ENCODE measurements around the gene NEU4. TPM values are rescaled to one million over a fixed set of nuclear protein-coding genes. Genes with fewer than 3 reads are reported as not detected.
A peak's percentile ranks its signal among the peaks of the same experiment; 100 is the strongest.
"Not testable (repeated sequence)": the region's sequence is repeated elsewhere in the genome, so short reads cannot be mapped to it uniquely, and the experiment has no call there.

NEU4 gene
- total and polyA plus RNA-seq, 2 donors (not counting 1 experiment from before 2014, with no cell fraction given): not detected

DNA sequence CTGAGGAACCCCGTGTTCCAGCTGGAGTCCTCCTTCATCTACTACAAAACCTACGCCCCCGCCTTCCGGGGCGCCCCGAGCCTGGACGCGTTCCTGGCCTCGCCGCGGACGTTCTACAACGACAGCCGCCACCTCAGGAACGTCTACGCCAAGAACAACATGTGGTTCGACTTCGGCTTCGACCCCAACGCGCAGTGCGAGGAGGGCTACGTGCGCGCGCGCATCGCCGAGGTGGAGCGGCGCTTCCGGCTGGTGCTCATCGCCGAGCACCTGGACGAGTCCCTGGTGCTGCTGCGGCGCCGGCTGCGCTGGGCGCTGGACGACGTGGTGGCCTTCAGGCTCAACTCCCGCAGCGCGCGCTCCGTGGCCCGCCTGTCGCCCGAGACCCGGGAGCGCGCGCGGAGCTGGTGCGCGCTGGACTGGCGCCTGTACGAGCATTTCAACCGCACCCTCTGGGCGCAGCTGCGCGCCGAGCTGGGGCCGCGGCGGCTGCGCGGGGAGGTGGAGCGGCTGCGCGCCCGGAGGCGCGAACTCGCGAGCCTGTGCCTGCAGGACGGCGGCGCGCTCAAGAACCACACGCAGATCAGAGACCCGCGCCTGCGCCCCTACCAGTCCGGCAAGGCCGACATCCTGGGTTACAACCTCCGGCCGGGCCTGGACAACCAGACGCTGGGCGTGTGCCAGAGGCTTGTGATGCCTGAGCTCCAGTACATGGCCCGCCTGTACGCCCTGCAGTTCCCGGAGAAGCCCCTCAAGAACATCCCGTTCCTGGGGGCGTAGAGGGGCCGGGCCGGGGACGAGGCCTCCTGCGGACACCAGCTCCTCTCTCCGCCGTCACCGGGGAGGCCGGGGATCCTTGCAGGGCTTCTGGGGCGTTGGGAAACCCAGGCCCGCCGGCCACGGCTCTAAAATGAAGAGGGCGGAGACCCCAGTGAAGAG, 5.3 kb upstream of the NEU4 start:
- H3K27ac ChIP-seq (ENCODE audit: insufficient read depth, low read length): no peak overlapping the region
- no peaks in the 10 kb centered on the region for H3K9me3 ChIP-seq (ENCODE audit: control insufficient read depth, insufficient read depth, low read depth, low read length)
- H4K20me1 ChIP-seq (ENCODE audit: control insufficient read depth, extremely low read depth, insufficient read depth, low read length): no peaks in the 10 kb centered on the region
- peak overlapping the region; percentile 30 for H2AFZ ChIP-seq (ENCODE audit: low read length)
- H3K36me3 ChIP-seq (ENCODE audit: control insufficient read depth, insufficient read depth, low read length): no peaks in the 10 kb centered on the region
- H3K4me1 ChIP-seq (ENCODE audit: control insufficient read depth, extremely low read depth, insufficient read depth, low read length): peaks cover 5% of the 10 kb centered on the region
- no peak overlapping the region for H3K9ac ChIP-seq (ENCODE audit: insufficient read depth, low read length)
- peak; percentile 32 to 64 for DNase-seq (ENCODE audit: low read depth in 2 of 2)
- no peaks in the 10 kb centered on the region for H3K27me3 ChIP-seq (ENCODE audit: control insufficient read depth, insufficient read depth, low read length)
- peak overlapping the region; percentile 87 for H3K4me2 ChIP-seq (ENCODE audit: extremely low read depth, insufficient read depth, low read length)
- H3K79me2 ChIP-seq (ENCODE audit: control insufficient read depth, insufficient read depth, low read length): no peaks in the 10 kb centered on the region
- H3K4me3 ChIP-seq (replicated peaks in 1 of 4; ENCODE audit: control extremely low read depth in 1 of 4, insufficient read depth in 1 of 4, low read depth in 3 of 4, low read length in 4 of 4): peak overlapping the region; percentile 20 to 49 (median 32)
- TF ChIP-seq, protein P1, sequence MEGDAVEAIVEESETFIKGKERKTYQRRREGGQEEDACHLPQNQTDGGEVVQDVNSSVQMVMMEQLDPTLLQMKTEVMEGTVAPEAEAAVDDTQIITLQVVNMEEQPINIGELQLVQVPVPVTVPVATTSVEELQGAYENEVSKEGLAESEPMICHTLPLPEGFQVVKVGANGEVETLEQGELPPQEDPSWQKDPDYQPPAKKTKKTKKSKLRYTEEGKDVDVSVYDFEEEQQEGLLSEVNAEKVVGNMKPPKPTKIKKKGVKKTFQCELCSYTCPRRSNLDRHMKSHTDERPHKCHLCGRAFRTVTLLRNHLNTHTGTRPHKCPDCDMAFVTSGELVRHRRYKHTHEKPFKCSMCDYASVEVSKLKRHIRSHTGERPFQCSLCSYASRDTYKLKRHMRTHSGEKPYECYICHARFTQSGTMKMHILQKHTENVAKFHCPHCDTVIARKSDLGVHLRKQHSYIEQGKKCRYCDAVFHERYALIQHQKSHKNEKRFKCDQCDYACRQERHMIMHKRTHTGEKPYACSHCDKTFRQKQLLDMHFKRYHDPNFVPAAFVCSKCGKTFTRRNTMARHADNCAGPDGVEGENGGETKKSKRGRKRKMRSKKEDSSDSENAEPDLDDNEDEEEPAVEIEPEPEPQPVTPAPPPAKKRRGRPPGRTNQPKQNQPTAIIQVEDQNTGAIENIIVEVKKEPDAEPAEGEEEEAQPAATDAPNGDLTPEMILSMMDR (conservative IDR thresholded peaks at IDR 0.05 in 1 of 2, IDR thresholded peaks at IDR 0.05 in 1 of 2; ENCODE audit: low read depth in 1 of 2, low read length in 2 of 2): no peak
- no peak for TF ChIP-seq EZH2 (IDR thresholded peaks at IDR 0.05; ENCODE audit: low read length, missing control alignments)

DNA sequence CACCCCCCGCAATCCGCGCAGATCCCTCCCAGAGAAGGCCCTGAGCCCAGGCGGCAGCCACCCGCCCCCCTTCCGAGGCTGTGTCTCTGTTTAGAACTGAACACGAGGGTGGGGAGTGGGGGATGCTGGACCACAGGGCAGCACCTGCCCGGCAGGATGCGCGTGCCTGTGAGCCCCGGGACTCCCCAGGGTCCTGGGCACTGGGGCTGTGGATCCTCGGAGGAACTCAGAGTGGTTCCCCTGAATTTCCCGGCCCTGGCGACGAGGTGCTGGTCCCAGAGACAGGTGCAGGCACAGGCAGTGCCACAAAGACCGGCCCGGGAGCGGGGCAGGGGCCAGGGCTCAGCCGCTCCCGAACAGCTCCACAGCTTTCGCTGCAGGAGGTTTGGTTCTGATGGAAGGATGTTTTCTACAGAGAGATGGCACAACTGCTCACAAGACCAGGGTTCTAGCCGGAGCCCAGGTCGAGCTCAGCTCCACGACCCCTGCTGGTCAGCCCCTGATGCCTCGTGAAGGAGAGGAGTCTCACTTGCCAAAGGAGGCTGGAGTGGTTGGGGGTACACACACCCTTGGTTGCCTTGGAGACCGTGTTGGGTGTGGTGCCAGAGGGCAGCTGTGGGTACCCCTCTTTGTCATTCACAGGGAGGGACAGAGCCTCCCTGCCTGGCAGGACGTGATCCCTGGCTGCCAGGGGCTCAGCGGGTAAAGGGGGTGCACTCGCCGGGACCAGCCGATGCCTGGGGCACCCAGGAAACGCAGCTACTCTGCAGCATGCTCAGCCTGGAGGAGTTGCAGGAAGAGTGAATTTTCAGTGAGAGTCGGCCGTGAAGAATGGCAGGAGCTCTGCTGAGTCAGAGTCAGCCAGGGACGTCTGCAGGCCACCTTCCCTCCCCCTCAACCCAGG, 4.4 kb upstream of the NEU4 start:
- no peaks in the 10 kb centered on the region for H4K20me1 ChIP-seq (ENCODE audit: control insufficient read depth, extremely low read depth, insufficient read depth, low read length)
- H3K4me1 ChIP-seq (ENCODE audit: control insufficient read depth, extremely low read depth, insufficient read depth, low read length): peaks cover 5% of the 10 kb centered on the region
- no peaks in the 10 kb centered on the region for H3K36me3 ChIP-seq (ENCODE audit: control insufficient read depth, insufficient read depth, low read length)
- no peak overlapping the region for H3K9ac ChIP-seq (ENCODE audit: insufficient read depth, low read length)
- peak overlapping the region; percentile 32 for H3K4me2 ChIP-seq (ENCODE audit: extremely low read depth, insufficient read depth, low read length)
- peak in 1 of 2 donors; percentile 27 for DNase-seq (ENCODE audit: low read depth in 2 of 2)
- no peak for TF ChIP-seq EZH2 (IDR thresholded peaks at IDR 0.05; ENCODE audit: low read length, missing control alignments)
- TF ChIP-seq, protein P1 (conservative IDR thresholded peaks at IDR 0.05 in 1 of 2, IDR thresholded peaks at IDR 0.05 in 1 of 2; ENCODE audit: low read depth in 1 of 2, low read length in 2 of 2): no peak
- peak overlapping the region in 1 of 4 experiments; percentile 49 for H3K4me3 ChIP-seq (replicated peaks in 1 of 4; ENCODE audit: control extremely low read depth in 1 of 4, insufficient read depth in 1 of 4, low read depth in 3 of 4, low read length in 4 of 4)
- no peaks in the 10 kb centered on the region for H3K79me2 ChIP-seq (ENCODE audit: control insufficient read depth, insufficient read depth, low read length)
- no peaks in the 10 kb centered on the region for H3K27me3 ChIP-seq (ENCODE audit: control insufficient read depth, insufficient read depth, low read length)
- H3K9me3 ChIP-seq (ENCODE audit: control insufficient read depth, insufficient read depth, low read depth, low read length): no peaks in the 10 kb centered on the region
- H3K27ac ChIP-seq (ENCODE audit: insufficient read depth, low read length): no peak overlapping the region
- no peak overlapping the region for H2AFZ ChIP-seq (ENCODE audit: low read length)

DNA sequence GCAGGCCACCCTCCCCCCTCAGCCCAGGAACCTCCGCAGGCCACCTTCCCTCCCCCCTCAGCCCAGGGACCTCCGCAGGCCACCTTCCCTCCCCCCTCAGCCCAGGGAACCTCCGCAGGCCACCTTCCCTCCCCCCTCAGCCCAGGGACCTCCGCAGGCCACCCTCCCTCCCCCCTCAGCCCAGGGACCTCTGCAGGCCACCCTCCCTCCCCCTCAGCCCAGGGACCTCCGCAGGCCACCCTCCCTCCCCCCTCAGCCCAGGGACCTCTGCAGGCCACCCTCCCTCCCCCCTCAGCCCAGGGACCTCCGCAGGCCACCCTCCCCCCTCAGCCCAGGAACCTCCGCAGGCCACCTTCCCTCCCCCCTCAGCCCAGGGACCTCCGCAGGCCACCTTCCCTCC, 2.8 kb upstream of the NEU4 start:
- H3K79me2 ChIP-seq (ENCODE audit: control insufficient read depth, insufficient read depth, low read length); H3K4me3 ChIP-seq (replicated peaks in 1 of 4; ENCODE audit: control extremely low read depth in 1 of 4, insufficient read depth in 1 of 4, low read depth in 3 of 4, low read length in 4 of 4); H3K27ac ChIP-seq (ENCODE audit: insufficient read depth, low read length); H3K9me3 ChIP-seq (ENCODE audit: control insufficient read depth, insufficient read depth, low read depth, low read length); H3K4me1 ChIP-seq (ENCODE audit: control insufficient read depth, extremely low read depth, insufficient read depth, low read length); DNase-seq (ENCODE audit: low read depth in 2 of 2); H4K20me1 ChIP-seq (ENCODE audit: control insufficient read depth, extremely low read depth, insufficient read depth, low read length); H3K36me3 ChIP-seq (ENCODE audit: control insufficient read depth, insufficient read depth, low read length); H3K4me2 ChIP-seq (ENCODE audit: extremely low read depth, insufficient read depth, low read length); H2AFZ ChIP-seq (ENCODE audit: low read length); H3K27me3 ChIP-seq (ENCODE audit: control insufficient read depth, insufficient read depth, low read length); H3K9ac ChIP-seq (ENCODE audit: insufficient read depth, low read length): not testable (repeated sequence)
